ENCODE data around the gene EIF2S3. TPM values are rescaled to one million over a fixed set of nuclear protein-coding genes. Genes with fewer than 3 reads are reported as not detected.

Gene EIF2S3
- polyA plus RNA-seq, 3 donors = 87.1 to 157 (median 87.2) TPM

DNA sequence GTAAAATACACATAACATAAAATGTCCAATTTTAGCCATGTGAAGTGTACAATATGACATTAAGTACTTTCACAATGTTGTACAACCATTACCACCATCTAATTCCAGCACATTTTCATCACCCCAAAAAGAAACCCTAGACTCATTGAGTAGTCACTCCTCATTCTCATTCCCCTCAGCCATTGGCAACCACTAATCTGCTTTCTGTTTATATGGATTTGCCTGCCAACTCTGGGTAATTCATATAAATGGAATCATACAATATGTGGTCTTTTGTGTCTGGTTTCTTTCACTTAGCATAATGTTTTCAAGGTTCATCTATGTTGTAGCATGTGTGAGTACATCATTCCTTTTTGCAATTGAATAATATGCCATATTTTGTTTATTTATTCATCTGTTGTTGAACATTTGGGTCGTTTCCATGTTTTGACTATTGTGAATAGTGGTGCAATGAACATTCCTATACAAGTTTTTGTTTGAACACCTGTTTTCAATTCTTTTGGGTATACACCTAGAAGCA is 43.0 kb downstream of the EIF2S3 start:
- Mint-ChIP-seq H3K36me3 (no peaks in the 10 kb centered on the region), H3K4me3 (no peak overlapping the region), H3K9me3 (peaks cover 0 to 2% (median 0%) of the 10 kb centered on the region in 7 donors), H3K27me3 (ENCODE audit: low read depth in 3 of 3) (peaks cover 0 to 48% (median 1%) of the 10 kb centered on the region in 3 donors), H3K27ac (no peak overlapping the region), H3K4me1 (no peaks in the 10 kb centered on the region)
- no peaks in the 10 kb centered on the region for H3K79me2 ChIP-seq (ENCODE audit: insufficient read depth, low read length)
- H4K20me1 ChIP-seq (ENCODE audit: insufficient read depth, low read length) = no peaks in the 10 kb centered on the region
- intact Hi-C loops (cut with micrococcal nuclease) = no loop called here
- DNase-seq = no peak
- no peaks in the 10 kb centered on the region for H3K9me3 ChIP-seq (replicated peaks in 1 of 2; ENCODE audit: control insufficient read depth in 1 of 2, insufficient read depth in 1 of 2, low read length in 2 of 2)
- no peak overlapping the region for H3K4me3 ChIP-seq (replicated peaks in 1 of 3; ENCODE audit: low read depth in 2 of 3, low read length in 3 of 3)
- no peak overlapping the region for H3K4me2 ChIP-seq (replicated peaks; ENCODE audit: extremely low read depth, low read length, poor library complexity, severe bottlenecking)
- no peak overlapping the region for H3K27ac ChIP-seq (ENCODE audit: low read depth in 1 of 2, low read length in 2 of 2)
- no peaks in the 10 kb centered on the region for H3K36me3 ChIP-seq (replicated peaks in 1 of 2; ENCODE audit: control insufficient read depth in 1 of 2, insufficient read depth in 2 of 2, low read length in 2 of 2)
- no CpG with 5 or more reads among the region's 1 CpG for WGBS (ENCODE audit: insufficient coverage)
- no peak overlapping the region for H3K9ac ChIP-seq (ENCODE audit: insufficient read depth, low read length, poor library complexity, severe bottlenecking)
- TF ChIP-seq, protein P1, sequence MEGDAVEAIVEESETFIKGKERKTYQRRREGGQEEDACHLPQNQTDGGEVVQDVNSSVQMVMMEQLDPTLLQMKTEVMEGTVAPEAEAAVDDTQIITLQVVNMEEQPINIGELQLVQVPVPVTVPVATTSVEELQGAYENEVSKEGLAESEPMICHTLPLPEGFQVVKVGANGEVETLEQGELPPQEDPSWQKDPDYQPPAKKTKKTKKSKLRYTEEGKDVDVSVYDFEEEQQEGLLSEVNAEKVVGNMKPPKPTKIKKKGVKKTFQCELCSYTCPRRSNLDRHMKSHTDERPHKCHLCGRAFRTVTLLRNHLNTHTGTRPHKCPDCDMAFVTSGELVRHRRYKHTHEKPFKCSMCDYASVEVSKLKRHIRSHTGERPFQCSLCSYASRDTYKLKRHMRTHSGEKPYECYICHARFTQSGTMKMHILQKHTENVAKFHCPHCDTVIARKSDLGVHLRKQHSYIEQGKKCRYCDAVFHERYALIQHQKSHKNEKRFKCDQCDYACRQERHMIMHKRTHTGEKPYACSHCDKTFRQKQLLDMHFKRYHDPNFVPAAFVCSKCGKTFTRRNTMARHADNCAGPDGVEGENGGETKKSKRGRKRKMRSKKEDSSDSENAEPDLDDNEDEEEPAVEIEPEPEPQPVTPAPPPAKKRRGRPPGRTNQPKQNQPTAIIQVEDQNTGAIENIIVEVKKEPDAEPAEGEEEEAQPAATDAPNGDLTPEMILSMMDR (IDR thresholded peaks at IDR 0.05) = no peak
- H2AFZ ChIP-seq (ENCODE audit: insufficient read depth, low read depth, low read length, poor library complexity, severe bottlenecking) = no peak overlapping the region
- no peaks in the 10 kb centered on the region for H3K4me1 ChIP-seq (ENCODE audit: control insufficient read depth in 1 of 2, insufficient read depth in 2 of 2, low read length in 2 of 2)
- H3K27me3 ChIP-seq (ENCODE audit: control insufficient read depth in 2 of 2, insufficient read depth in 2 of 2, low read length in 2 of 2) = peaks cover 0 to 32% of the 10 kb centered on the region in 2 donors

DNA sequence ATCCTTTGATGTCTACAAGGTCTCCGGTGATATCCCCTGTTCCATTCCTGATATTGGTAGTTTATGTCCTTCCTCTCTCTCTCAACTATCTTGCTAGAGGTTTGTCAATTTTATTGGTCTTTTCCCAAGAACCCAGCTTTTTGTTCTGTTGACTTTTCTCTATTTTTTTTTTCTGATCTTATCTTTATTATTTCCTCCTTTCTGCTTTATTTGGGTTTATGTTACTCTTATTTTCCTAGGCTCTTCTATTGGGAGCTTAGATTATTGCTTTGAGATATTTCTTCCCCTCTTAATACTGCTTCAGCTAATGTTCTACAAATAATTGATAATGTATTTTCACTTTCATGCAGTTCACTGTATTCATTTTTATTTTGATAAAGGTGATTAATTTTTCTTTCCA is 44.2 kb downstream of the EIF2S3 start:
- H3K27me3 Mint-ChIP-seq (ENCODE audit: low read depth in 3 of 3) = peaks cover 0 to 43% (median 3%) of the 10 kb centered on the region in 3 donors
- H3K27me3 ChIP-seq (ENCODE audit: control insufficient read depth in 2 of 2, insufficient read depth in 2 of 2, low read length in 2 of 2) = peaks cover 0 to 36% of the 10 kb centered on the region in 2 donors
- intact Hi-C loops (cut with micrococcal nuclease) = no loop called here
- no peak overlapping the region for H3K27ac Mint-ChIP-seq
- no peaks in the 10 kb centered on the region for H3K79me2 ChIP-seq (ENCODE audit: insufficient read depth, low read length)
- WGBS (ENCODE audit: insufficient coverage) = no CpG with 5 or more reads among the region's 1 CpG
- no peaks in the 10 kb centered on the region for H3K4me1 ChIP-seq (ENCODE audit: control insufficient read depth in 1 of 2, insufficient read depth in 2 of 2, low read length in 2 of 2)
- DNase-seq = no peak
- H3K9me3 ChIP-seq (replicated peaks in 1 of 2; ENCODE audit: control insufficient read depth in 1 of 2, insufficient read depth in 1 of 2, low read length in 2 of 2) = no peaks in the 10 kb centered on the region
- H3K36me3 ChIP-seq (replicated peaks in 1 of 2; ENCODE audit: control insufficient read depth in 1 of 2, insufficient read depth in 2 of 2, low read length in 2 of 2) = no peaks in the 10 kb centered on the region
- no peak overlapping the region for H3K9ac ChIP-seq (ENCODE audit: insufficient read depth, low read length, poor library complexity, severe bottlenecking)
- H4K20me1 ChIP-seq (ENCODE audit: insufficient read depth, low read length) = no peaks in the 10 kb centered on the region
- no peak overlapping the region for H3K4me2 ChIP-seq (replicated peaks; ENCODE audit: extremely low read depth, low read length, poor library complexity, severe bottlenecking)
- no peaks in the 10 kb centered on the region for H3K4me1 Mint-ChIP-seq
- no peak overlapping the region for H3K4me3 ChIP-seq (replicated peaks in 1 of 3; ENCODE audit: low read depth in 2 of 3, low read length in 3 of 3)
- peaks cover 0 to 2% (median 0%) of the 10 kb centered on the region in 7 donors for H3K9me3 Mint-ChIP-seq
- no peaks in the 10 kb centered on the region for H3K36me3 Mint-ChIP-seq
- H3K27ac ChIP-seq (ENCODE audit: low read depth in 1 of 2, low read length in 2 of 2) = no peak overlapping the region
- no peak overlapping the region for H3K4me3 Mint-ChIP-seq
- TF ChIP-seq, protein P1 (IDR thresholded peaks at IDR 0.05) = no peak
- no peak overlapping the region for H2AFZ ChIP-seq (ENCODE audit: insufficient read depth, low read depth, low read length, poor library complexity, severe bottlenecking)
